Measurements from ENCODE around the gene FARSA.
"Not testable (repeated sequence)": the region's sequence is repeated elsewhere in the genome, so short reads cannot be mapped to it uniquely, and the experiment has no call there.

DNA sequence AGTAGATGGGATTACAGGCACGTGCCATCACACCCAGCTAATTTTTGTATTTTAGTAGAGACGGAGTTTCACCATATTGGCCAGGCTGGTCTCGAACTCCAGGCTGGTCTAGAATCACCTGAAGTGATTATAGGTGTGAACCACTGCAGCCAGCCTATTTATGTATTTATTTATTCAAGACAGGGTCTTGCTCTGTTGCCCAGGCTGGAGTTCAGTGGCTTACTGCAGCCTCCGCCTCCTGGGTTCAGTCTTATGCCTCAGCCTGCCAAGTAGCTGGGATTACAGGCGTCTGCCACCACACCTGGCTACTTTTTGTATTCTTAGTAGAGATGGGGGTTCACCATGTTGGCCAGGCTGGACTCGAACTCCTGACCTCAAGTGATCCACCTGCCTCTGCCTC lies 18.5 kb upstream of the FARSA start:
- TF ChIP-seq, protein P1, sequence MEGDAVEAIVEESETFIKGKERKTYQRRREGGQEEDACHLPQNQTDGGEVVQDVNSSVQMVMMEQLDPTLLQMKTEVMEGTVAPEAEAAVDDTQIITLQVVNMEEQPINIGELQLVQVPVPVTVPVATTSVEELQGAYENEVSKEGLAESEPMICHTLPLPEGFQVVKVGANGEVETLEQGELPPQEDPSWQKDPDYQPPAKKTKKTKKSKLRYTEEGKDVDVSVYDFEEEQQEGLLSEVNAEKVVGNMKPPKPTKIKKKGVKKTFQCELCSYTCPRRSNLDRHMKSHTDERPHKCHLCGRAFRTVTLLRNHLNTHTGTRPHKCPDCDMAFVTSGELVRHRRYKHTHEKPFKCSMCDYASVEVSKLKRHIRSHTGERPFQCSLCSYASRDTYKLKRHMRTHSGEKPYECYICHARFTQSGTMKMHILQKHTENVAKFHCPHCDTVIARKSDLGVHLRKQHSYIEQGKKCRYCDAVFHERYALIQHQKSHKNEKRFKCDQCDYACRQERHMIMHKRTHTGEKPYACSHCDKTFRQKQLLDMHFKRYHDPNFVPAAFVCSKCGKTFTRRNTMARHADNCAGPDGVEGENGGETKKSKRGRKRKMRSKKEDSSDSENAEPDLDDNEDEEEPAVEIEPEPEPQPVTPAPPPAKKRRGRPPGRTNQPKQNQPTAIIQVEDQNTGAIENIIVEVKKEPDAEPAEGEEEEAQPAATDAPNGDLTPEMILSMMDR (IDR thresholded peaks at IDR 0.05), result not testable (repeated sequence)
- not testable (repeated sequence) for TF ChIP-seq POLR2A (IDR thresholded peaks at IDR 0.05)

Measured in body of pancreas (tissue), 4 donors.